ENCODE measurements around the gene HS6ST3. TPM values are rescaled to one million over a fixed set of nuclear protein-coding genes. Genes with fewer than 3 reads are reported as not detected.

HS6ST3 gene
- total and polyA plus RNA-seq, 12 donors, result 2.1 to 27.1 (median 6.2) TPM

DNA sequence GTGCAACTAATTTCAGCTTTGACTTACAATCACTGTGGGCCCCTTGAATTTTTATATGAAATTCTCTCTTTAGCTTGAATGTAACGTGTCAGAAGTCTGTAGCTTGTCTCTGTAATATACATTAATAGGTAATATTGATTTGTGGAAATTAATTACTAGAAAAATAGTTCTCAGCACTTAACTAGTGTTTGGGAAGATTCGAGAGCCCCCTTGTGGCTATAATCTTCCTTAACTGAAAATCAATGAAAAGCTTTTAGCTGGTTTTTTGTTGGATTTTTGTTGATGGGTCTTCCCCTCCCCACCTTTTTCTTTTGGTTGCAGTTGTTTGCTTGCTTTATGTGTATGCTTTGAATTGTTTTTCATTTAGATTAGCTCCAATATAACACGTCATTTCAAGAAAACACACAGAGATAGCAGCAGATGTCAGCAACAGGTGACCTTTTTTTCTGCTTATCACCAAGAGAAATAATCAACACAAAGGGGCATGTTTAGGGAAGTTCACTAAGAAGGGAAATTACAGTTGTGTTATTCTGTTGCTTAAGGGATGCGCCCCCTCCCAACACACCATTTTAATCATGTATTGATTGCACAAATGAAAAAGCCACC is 727.5 kb downstream of the HS6ST3 start:
- Histone ChIP-seq H3K9me3 (replicated peaks in 1 of 3) (no peaks in the 10 kb centered on the region), H3K4me3 (no peak overlapping the region), H3K27ac (no peak overlapping the region), H3K4me1 (replicated peaks in 1 of 2) (peaks cover 0 to 8% of the 10 kb centered on the region in 2 donors), H3K27me3 (no peaks in the 10 kb centered on the region), H3K36me3 (replicated peaks in 1 of 2) (no peaks in the 10 kb centered on the region)
- DNase-seq, result no peak
- intact Hi-C loops (cut with DNase I), result no loop called here
- 14 to 22% (median 16%) methylated on average over 4 of the region's 4 CpGs for WGBS, 4 donors
- TF ChIP-seq, protein P1, sequence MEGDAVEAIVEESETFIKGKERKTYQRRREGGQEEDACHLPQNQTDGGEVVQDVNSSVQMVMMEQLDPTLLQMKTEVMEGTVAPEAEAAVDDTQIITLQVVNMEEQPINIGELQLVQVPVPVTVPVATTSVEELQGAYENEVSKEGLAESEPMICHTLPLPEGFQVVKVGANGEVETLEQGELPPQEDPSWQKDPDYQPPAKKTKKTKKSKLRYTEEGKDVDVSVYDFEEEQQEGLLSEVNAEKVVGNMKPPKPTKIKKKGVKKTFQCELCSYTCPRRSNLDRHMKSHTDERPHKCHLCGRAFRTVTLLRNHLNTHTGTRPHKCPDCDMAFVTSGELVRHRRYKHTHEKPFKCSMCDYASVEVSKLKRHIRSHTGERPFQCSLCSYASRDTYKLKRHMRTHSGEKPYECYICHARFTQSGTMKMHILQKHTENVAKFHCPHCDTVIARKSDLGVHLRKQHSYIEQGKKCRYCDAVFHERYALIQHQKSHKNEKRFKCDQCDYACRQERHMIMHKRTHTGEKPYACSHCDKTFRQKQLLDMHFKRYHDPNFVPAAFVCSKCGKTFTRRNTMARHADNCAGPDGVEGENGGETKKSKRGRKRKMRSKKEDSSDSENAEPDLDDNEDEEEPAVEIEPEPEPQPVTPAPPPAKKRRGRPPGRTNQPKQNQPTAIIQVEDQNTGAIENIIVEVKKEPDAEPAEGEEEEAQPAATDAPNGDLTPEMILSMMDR (IDR thresholded peaks at IDR 0.05), result peak; percentile 26 to 64 (median 50)
- TF ChIP-seq POLR2A (IDR thresholded peaks at IDR 0.05), result no peak

DNA sequence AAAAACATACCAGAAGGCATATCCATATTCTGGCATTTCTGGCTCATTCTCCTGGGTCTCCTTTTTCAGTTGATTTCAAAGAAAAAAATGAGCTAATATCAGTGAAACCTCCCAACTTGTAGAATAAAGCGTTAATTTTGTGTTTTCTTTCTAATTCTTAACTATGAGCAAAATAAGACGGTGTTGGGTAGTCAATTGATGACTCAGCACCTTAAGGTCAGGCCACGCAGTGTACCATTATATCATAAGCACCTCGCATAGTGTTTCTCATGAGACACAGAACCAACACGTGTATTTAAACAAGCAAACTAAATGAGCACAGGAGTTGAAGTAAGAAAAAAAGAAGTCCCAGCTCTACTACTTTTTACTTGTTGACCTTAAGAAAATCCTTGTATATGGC is 729.5 kb downstream of the HS6ST3 start:
- Histone ChIP-seq H3K27me3 (no peaks in the 10 kb centered on the region), H3K4me1 (replicated peaks in 1 of 2) (peaks cover 0 to 8% of the 10 kb centered on the region in 2 donors), H3K27ac (no peak overlapping the region), H3K4me3 (no peak overlapping the region), H3K9me3 (replicated peaks in 1 of 3) (no peaks in the 10 kb centered on the region), H3K36me3 (replicated peaks in 1 of 2) (no peaks in the 10 kb centered on the region)
- intact Hi-C loops (cut with DNase I), result no loop called here
- DNase-seq, result no peak
- TF ChIP-seq POLR2A (IDR thresholded peaks at IDR 0.05), result no peak
- TF ChIP-seq, protein P1 (IDR thresholded peaks at IDR 0.05), result no peak
- WGBS, 4 donors, result 79 to 90% (median 83%) methylated on average over 5 of the region's 5 CpGs

DNA sequence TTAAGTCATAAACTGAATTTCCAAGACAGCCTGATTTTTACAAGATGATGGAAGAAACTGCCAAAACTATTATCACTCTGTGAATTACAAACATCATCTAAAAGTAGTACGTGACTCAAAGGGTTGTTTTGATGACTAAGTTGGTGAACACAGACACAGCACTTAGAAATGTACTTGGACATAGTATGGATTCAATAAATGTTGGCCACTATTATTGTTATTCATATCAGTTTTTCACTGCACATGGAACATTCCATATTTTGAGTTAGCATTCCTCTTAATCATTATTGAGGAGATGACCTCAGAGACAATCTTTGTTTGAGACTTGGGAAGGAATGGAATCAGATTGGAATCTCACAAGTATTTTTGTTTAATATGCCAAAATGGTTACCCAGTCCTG is 731.5 kb downstream of the HS6ST3 start:
- Histone ChIP-seq H3K4me1 (replicated peaks in 1 of 2) (peaks cover 0 to 8% of the 10 kb centered on the region in 2 donors), H3K27me3 (no peaks in the 10 kb centered on the region), H3K27ac (no peak overlapping the region), H3K9me3 (replicated peaks in 1 of 3) (no peaks in the 10 kb centered on the region), H3K4me3 (no peak overlapping the region), H3K36me3 (replicated peaks in 1 of 2) (no peaks in the 10 kb centered on the region)
- intact Hi-C loops (cut with DNase I), result no loop called here
- WGBS, 4 donors, result 82 to 90% (median 84%) methylated on average over 1 of the region's 1 CpG
- no peak for DNase-seq
- no peak for TF ChIP-seq POLR2A (IDR thresholded peaks at IDR 0.05)

DNA sequence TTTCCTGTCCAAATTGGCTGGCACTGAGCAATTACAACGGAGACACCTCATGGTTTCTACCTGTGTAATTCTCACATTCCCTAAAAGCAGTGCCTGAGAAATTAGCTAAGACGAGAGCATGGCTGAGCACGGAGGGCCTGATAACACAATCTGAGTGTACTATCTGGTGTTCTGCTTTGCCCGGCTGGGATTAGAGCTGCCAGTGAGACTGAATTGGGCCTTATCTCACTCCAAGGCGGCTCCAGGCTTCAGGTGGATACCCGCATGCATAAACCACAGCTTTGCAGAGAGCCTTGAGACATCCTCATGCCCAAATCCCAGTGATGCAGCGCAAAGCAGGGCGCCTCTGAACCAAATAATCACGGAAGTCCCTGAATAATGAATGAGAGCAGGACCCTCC is 732.1 kb downstream of the HS6ST3 start:
- WGBS, 4 donors, result 87 to 92% (median 91%) methylated on average over 7 to 9 of the region's 9 CpGs
- intact Hi-C loops (cut with DNase I), result no loop called here
- no peak overlapping the region for H3K27ac ChIP-seq
- peak in 1 of 7 donors; percentile 57 for DNase-seq
- H3K4me3 ChIP-seq, result no peak overlapping the region
- no peaks in the 10 kb centered on the region for H3K9me3 ChIP-seq (replicated peaks in 1 of 3)
- H3K36me3 ChIP-seq (replicated peaks in 1 of 2), result no peaks in the 10 kb centered on the region
- no peaks in the 10 kb centered on the region for H3K27me3 ChIP-seq
- peaks cover 0 to 6% of the 10 kb centered on the region in 2 donors for H3K4me1 ChIP-seq (replicated peaks in 1 of 2)
- TF ChIP-seq, protein P1 (IDR thresholded peaks at IDR 0.05), result no peak
- TF ChIP-seq POLR2A (IDR thresholded peaks at IDR 0.05), result no peak

DNA sequence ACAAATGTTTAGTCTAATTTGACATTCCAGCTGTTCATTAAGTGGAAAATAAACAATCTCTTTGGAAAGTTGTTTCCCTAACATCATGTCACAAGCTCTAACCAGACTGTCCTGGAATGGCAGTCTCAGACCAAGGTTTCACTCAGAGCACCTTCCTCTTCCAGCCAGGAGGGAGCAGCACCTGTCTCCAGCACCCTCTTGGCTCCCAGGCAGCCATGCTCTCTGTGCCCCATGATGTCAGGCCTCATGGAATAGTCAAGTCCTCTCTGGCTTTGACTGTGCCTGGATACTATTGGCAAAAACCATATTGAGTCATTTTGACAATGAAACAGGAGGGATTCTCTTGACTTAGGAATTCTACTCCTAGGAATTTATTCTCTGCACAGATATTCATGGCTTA is 733.0 kb downstream of the HS6ST3 start:
- TF ChIP-seq, protein P1 (IDR thresholded peaks at IDR 0.05), result peak in 1 of 6 experiments; percentile 16
- no peak for TF ChIP-seq POLR2A (IDR thresholded peaks at IDR 0.05)
- Histone ChIP-seq H3K36me3 (replicated peaks in 1 of 2) (no peaks in the 10 kb centered on the region), H3K4me1 (replicated peaks in 1 of 2) (no peaks in the 10 kb centered on the region), H3K27me3 (no peaks in the 10 kb centered on the region), H3K4me3 (no peak overlapping the region), H3K9me3 (replicated peaks in 1 of 3) (no peaks in the 10 kb centered on the region), H3K27ac (no peak overlapping the region)
- intact Hi-C loops (cut with DNase I), result no loop called here
- DNase-seq, result peak in 2 of 7 donors; percentile 15 to 19

Data from adrenal gland (tissue), 12 donors.